Measurements from ENCODE around the gene DLL3.
"Not testable (repeated sequence)": the region's sequence is repeated elsewhere in the genome, so short reads cannot be mapped to it uniquely, and the experiment has no call there.

The DLL3 gene, protein sequence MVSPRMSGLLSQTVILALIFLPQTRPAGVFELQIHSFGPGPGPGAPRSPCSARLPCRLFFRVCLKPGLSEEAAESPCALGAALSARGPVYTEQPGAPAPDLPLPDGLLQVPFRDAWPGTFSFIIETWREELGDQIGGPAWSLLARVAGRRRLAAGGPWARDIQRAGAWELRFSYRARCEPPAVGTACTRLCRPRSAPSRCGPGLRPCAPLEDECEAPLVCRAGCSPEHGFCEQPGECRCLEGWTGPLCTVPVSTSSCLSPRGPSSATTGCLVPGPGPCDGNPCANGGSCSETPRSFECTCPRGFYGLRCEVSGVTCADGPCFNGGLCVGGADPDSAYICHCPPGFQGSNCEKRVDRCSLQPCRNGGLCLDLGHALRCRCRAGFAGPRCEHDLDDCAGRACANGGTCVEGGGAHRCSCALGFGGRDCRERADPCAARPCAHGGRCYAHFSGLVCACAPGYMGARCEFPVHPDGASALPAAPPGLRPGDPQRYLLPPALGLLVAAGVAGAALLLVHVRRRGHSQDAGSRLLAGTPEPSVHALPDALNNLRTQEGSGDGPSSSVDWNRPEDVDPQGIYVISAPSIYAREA

GRCh38 chr19:39498798-39499642 lies at the start of gene DLL3:
Gene DLL3 (plus strand): TSS chr19:39498947. CDS start chr19:39498975, 28 bp downstream.
- no peak for DNase-seq (ENCODE audit: low read depth in 1 of 2, low spot score in 1 of 2)

- no peak for DNase-seq (ENCODE audit: low read depth in 1 of 2, low spot score in 1 of 2)
Observed at GRCh38 chr19:39449116-39449797, 49.5 kb upstream of the DLL3 start.

- not testable (repeated sequence) for DNase-seq (ENCODE audit: low read depth in 1 of 2, low spot score in 1 of 2)
Observed at GRCh38 chr19:39451257-39451656, 47.5 kb upstream of the DLL3 start.

DNA sequence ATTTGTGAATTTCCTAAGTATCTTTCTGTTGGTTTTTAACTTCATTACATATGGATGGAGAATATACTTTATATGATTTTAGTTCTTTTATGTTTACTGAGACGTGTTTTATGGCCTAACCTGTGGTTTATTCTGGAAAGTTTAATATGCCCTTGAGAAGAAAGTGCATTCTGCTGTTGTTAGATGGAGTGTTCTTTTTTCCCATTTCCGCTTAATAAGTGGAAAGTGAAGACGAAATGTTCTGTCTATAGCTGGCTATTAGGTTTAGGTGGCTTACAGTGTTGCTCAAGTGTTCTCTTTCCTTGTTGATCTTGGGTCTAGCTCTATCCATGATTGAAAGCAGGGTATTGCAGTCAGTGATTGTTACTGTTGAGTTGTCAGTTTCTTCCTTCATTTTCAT lies 35.3 kb upstream of the DLL3 start:
- no peak for DNase-seq (ENCODE audit: low read depth in 1 of 2, low spot score in 1 of 2)

DNA sequence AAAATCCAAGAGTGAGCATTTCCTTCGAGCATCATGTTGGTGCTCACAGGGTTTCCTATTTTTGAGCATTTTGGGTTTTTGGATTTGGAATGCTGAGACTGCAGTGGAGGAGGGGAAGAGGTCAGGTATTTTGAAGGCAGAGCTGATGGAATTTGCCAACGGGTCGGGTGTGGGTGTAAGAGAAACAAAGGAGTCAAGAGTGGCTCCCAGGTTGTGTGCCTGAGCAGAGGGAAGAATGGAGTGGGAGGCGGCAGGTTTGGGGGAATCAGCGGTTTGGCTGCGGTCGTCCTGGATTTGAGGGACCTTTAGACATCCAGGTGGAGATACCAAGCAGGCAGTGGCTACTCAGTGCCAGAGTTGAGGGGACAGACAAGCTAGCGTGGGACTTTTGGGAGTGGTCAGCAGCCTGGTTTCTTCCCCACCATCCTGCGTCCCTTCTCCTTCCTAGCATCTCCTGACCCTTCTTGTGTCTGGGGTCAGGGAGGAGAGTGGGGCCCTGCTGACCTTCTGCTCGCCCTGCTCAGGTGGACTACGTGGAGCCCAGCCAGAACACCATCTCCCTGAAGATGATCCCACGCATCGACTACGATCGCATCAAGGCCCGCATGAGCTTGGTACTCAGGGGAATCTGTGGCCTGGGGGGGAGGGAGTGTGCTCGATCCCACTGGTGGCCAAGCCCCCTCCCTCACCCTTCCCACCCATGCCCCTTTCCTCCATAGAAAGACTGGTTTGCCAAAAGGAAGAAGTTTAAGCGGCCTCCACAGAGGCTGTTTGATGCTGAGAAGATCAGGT lies 32.6 kb upstream of the DLL3 start:
- DNase-seq (ENCODE audit: low read depth in 1 of 2, low spot score in 1 of 2) = no peak

DNA sequence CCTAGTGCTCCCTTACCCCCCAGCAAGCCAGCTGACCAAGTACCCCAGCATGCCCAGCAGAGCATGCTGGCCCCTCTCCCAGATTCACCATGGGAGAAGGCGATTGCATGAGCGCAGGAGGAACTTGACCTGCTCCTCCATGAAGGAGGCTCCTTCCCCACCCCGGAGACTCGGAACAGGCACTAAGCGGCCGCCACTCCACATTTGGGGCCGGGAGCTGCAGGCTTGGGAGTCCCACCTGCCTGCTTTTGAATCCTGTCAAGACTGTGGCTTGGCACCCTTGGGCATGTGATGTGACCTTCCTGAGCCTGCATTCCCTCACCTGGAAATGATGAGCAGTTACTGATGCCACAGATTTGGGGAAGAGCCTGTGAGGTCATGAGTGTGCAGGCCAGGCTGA lies 30.8 kb upstream of the DLL3 start:
- DNase-seq (ENCODE audit: low read depth in 1 of 2, low spot score in 1 of 2) = no peak

GRCh38 chr19:39469036-39469435 lies 29.7 kb upstream of the DLL3 start:
- DNase-seq (ENCODE audit: low read depth in 1 of 2, low spot score in 1 of 2) = no peak

DNA sequence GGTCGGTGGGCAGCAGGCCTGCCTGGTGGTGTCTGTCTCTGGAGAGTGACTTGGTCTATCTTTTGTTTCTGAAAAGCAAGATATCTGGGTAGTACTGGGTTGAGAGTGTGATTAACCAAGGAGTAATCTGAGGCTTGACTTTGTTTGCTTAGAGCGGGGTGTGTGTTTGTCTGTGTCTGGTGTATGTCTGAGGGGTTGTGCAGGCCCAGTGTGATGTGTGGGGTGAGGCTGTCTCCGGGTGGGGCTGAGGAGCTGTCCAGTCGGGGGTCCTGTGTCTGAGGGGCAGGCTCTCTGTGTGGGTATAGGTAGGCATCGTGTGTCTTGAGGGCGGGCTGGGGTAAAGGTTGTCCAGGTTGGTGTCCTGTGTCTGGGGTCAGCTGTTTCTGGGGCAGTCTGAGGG lies 29.2 kb upstream of the DLL3 start:
- no peak for DNase-seq (ENCODE audit: low read depth in 1 of 2, low spot score in 1 of 2)

DNA sequence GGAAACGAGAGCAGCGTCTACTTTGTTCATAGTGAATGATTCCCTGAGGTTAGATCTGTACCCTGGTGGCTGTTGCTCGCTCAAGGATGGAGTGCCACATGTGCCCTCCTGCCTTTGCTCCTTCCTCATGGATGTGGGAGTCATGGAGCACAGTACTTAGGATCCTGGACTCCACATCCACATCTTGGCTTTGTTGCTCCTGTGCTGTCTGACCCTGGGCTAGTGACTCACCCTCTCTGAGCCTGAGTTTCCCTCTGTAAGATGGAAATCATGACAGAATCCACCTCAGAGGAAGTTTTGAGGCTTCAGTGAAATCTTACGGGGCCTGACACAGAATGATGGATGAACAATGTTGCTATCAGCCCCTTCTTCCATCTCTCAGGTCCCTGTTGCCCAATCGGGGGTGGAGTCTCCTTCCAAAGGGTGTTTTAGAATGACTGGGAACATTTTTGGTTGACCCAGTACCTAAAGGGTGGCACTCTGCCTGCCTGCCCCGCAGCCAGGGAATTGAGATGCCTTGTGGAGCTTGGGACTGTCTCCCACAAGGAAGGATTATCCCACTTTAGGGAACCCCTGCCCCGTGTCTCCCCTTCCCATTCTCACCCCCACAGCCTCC lies 27.9 kb upstream of the DLL3 start:
- DNase-seq (ENCODE audit: low read depth in 1 of 2, low spot score in 1 of 2) = no peak

DNA sequence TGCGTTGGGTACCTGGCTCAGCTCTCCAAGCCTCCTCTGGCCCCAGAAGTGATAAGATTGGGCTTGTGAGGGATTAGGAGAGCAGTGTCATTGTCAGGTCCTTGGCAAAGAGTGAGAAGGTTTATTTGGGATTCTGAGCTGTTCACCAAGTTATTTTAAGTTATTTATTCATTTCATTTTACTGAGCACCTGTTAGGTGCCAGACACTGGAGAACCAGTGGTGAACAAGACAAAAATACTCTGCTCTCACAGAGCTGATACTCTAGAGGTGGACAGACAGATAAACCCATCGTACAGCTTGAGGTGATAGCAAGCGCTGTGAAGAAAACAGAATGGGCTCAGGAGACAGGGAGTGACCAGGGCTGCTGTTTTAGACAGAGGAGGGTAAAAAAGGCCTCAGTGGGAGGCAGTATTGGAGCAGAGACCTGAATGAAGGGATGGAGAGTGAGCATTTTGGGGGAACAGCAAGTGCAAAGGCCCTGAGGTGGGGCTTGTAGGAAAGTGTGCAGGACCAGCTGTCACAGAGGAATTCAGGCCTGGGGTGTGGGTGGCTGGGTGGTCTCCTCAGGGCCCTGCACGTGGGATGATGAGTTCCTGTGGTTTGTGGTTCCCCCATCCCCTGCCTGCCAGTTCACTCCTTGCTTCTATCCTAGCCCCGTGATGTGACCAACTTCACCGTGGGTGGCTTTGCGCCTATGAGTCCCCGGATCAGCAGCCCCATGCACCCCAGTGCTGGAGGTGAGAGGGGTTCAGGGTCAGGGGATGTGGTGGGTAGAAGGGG lies 26.8 kb upstream of the DLL3 start:
- DNase-seq (ENCODE audit: low read depth in 1 of 2, low spot score in 1 of 2) = no peak

DNA sequence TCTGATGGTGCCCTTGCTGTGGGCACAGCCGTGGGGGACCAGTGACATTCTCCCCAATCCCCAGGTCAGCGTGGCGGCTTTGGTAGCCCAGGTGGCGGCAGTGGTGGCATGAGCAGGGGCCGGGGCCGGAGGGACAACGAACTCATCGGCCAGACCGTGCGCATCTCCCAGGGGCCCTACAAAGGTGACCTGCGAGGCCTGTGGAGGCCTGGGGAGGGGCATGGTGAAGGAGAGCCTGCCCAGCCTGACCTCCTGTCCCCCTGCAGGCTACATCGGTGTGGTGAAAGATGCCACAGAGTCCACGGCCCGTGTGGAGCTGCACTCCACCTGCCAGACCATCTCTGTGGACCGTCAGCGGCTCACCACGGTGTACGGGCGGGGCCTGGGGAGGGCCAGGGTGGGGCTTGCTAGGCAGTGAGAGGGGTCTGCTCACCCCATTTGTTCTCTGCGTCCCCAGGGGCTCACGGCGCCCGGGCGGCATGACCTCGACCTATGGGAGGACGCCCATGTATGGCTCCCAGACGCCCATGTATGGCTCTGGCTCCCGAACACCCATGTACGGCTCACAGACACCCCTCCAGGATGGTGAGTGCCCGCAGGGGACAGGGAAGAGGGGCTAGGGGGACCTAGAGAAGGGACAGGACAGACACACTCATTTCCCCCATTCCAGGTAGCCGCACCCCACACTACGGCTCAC lies 25.9 kb upstream of the DLL3 start:
- DNase-seq (ENCODE audit: low read depth in 1 of 2, low spot score in 1 of 2) = no peak

GRCh38 chr19:39473443-39473960 lies 25.2 kb upstream of the DLL3 start:
- no peak for DNase-seq (ENCODE audit: low read depth in 1 of 2, low spot score in 1 of 2)

DNA sequence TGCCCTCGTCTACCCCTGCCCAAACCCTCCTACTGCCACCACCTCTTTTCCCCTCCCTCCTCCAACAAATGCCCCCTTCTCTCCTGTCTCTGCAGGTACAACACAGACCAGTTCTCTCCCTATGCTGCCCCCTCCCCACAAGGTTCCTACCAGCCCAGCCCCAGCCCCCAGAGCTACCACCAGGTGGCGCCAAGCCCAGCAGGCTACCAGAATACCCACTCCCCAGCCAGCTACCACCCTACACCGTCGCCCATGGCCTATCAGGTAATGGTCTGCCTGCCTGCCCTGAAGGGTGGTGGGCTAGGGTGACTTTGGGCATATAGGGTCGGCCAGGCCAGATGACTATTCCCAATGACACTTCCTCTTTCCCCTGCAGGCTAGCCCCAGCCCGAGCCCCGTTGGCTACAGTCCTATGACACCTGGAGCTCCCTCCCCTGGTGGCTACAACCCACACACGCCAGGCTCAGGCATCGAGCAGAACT lies 24.6 kb upstream of the DLL3 start:
- DNase-seq (ENCODE audit: low read depth in 1 of 2, low spot score in 1 of 2) = peak; percentile 54 to 65

GRCh38 chr19:39475748-39476147 lies 23.0 kb upstream of the DLL3 start:
- DNase-seq (ENCODE audit: low read depth in 1 of 2, low spot score in 1 of 2) = no peak

DNA sequence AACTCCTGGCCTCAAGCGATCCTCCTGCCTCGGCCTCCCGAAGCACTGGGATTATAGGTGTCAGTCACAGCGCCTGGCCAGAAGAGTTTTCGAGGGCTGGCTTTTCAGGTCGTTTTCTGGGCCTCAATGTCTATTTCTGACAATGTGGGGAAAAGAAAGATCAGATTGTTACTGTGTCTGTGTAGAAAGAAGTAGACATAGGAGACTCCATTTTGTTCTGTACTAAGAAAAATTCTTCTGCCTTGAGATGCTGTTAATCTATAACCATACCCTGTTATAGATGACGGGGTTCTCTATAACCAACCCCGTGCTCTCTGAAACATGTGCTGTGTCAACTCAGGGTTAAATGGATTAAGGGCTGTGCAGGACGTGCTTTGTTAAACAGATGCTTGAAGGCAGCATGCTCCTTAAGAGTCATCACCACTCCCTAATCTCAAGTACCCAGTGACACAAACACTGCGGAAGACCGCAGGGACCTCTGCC lies 19.4 kb upstream of the DLL3 start:
- DNase-seq (ENCODE audit: low read depth in 1 of 2, low spot score in 1 of 2) = not testable (repeated sequence)

GRCh38 chr19:39479916-39480315 lies 18.8 kb upstream of the DLL3 start:
- DNase-seq (ENCODE audit: low read depth in 1 of 2, low spot score in 1 of 2) = no peak

- DNase-seq (ENCODE audit: low read depth in 1 of 2, low spot score in 1 of 2) = peak; percentile 97 to 98
Observed at GRCh38 chr19:39480337-39481228, 18.2 kb upstream of the DLL3 start, which contains the start of gene TIMM50. Gene TIMM50 (plus strand): TSS chr19:39480838. CDS start chr19:39480854, 16 bp downstream.
